ENCODE data around the gene C22orf39. TPM values are rescaled to one million over a fixed set of nuclear protein-coding genes. Genes with fewer than 3 reads are reported as not detected.
A peak's percentile ranks its signal among the peaks of the same experiment; 100 is the strongest.

C22orf39 gene
- total and polyA plus RNA-seq, 5 donors, result 44.9 to 64.3 (median 58.0) TPM

DNA sequence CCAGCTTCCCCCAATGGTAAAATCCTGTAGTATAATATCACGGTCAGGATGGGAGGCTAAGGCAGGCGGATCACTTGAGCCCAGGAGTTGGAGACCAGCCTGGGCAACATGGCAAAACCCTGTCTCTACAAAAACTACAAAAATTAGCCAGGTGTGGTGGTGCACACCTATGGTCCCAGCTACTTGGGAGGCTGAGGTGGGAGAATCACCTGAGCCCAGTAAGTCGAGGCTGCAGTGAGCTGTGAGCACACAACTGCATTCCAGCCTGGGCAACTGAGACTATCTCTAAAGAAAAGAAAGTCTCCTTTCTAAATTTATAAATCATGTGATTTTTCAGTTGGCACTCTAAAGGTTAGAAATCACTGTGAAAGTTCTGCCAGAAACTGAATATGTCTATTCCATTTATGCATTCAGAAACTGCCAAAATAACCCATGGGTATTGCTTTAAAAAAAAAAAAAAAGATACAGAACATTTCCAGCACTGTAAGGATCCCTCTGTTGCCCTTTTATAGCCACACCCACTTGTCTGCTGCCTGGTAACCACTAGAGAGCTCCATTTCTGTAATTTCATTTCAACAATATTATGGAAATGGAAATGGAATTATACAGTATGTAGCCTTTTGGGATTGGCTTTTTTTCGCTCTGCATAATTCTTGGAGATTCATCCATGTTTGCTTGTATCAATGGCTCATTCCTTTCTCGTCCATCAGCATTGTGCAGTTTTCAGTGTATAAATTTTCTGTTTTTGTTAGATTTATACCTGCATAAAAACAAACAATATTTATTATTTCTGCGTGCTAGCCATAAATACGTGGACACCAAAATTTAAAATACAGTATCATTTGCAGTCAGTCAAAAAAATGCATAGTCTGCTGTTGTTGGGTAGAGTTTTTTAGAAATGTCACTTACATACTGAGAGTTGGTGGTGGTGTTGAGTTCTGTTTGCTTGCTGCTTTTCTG is 41.7 kb upstream of the C22orf39 start:
- DNase-seq, result no peak
- Histone ChIP-seq H3K27ac (ENCODE audit: low read length) (no peak overlapping the region), H3K27me3 (ENCODE audit: control insufficient read depth, insufficient read depth) (no peaks in the 10 kb centered on the region), H3K4me1 (ENCODE audit: control insufficient read depth, insufficient read depth, low read length) (no peaks in the 10 kb centered on the region), H3K9me3 (ENCODE audit: control insufficient read depth, low read length) (no peaks in the 10 kb centered on the region), H3K4me3 (ENCODE audit: low read length) (no peak overlapping the region)
- WGBS, result 84% methylated on average over 7 of the region's 7 CpGs
- peak; percentile 28 to 65 for ATAC-seq
- intact Hi-C loops (cut with DNase I), result no loop called here

DNA sequence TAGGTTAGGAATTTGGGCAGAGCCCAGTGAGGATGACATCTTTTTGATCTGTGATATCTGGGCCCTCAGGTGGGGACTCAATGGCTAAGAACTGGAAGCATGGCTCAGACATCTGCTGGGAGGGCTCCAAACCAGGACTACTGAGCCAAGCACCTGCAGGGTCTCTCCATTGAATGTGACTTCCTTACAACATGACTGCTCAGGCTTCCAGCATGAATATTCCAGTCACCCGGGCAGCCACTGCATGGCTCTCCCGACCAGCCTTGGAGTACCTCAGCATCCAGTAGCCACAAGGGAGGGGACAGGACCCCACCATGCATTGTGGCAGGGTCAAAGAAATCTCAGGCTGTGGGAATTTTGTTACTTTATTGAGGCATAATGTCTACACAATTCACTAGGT is 40.8 kb upstream of the C22orf39 start:
- Histone ChIP-seq H3K27ac (ENCODE audit: low read length) (no peak overlapping the region), H3K4me1 (ENCODE audit: control insufficient read depth, insufficient read depth, low read length) (no peaks in the 10 kb centered on the region), H3K4me3 (ENCODE audit: low read length) (no peak overlapping the region), H3K27me3 (ENCODE audit: control insufficient read depth, insufficient read depth) (no peaks in the 10 kb centered on the region), H3K9me3 (ENCODE audit: control insufficient read depth, low read length) (no peaks in the 10 kb centered on the region)
- DNase-seq (no peak), ATAC-seq (no peak)
- WGBS, result 96% methylated on average over 2 of the region's 2 CpGs
- intact Hi-C loops (cut with DNase I), result no loop called here

DNA sequence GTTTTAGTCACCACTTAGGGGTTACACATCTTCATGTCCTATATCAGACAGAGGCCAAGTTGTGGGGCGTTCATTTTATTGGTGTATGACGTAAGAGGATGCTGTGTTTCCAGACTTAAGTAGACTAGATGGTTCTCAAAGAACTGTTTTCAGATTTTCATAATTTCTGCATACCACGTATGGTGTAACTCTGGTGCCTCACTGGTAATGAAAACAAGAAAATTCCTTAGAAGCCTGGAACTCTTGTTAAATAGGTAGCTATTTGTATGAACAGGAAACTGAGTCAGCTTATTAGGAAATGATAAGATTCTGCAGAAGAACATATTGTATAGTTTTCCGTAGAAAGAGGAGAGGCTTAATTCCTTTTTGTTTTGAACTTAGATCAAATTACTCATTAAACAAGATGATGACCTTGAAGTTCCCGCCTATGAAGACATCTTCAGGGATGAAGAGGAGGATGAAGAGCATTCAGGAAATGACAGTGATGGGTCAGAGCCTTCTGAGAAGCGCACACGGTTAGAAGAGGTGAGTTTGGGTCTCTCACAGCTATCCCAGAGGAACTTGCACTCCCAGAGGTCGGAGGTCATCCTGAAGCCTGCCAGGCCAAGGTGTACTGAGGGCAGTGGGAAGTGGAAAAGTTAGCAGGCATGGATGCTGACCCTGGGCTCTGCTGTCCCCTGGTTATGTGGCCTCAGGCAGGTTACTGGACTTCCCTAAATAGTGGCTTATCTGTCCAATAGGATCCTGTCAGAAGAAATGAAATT is 36.2 kb upstream of the C22orf39 start:
- no peaks in the 10 kb centered on the region for H3K9me3 ChIP-seq (ENCODE audit: control insufficient read depth, low read length)
- DNase-seq (no peak), ATAC-seq (no peak)
- no peaks in the 10 kb centered on the region for H3K27me3 ChIP-seq (ENCODE audit: control insufficient read depth, insufficient read depth)
- no peaks in the 10 kb centered on the region for H3K4me1 ChIP-seq (ENCODE audit: control insufficient read depth, insufficient read depth, low read length)
- H3K27ac ChIP-seq (ENCODE audit: low read length), result no peak overlapping the region
- H3K4me3 ChIP-seq (ENCODE audit: low read length), result no peak overlapping the region
- 73% methylated on average over 8 of the region's 8 CpGs for WGBS
- intact Hi-C loops (cut with DNase I), result no loop called here

DNA sequence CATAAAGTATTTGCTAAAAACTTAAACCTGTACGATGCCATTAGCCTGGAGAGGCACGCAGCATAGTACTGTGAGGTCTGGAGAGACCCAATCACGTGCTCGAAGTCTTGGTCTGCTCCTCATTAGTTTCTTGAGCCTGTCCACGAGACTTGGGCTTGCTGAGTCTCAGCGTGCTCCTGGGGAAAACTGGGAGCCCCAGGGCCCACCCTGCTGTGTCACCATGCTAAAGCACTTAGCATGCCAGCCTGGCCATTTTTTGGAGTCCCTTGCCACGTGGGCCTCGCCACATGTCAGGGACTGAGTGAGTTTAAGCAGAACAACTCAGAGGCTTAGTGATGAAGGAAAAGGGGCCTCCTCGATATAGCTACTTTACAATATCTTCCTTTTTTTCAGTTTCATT is 34.8 kb upstream of the C22orf39 start:
- Histone ChIP-seq H3K9me3 (ENCODE audit: control insufficient read depth, low read length) (no peaks in the 10 kb centered on the region), H3K27me3 (ENCODE audit: control insufficient read depth, insufficient read depth) (no peaks in the 10 kb centered on the region), H3K27ac (ENCODE audit: low read length) (no peak overlapping the region), H3K4me1 (ENCODE audit: control insufficient read depth, insufficient read depth, low read length) (no peaks in the 10 kb centered on the region), H3K4me3 (ENCODE audit: low read length) (no peak overlapping the region)
- WGBS, result 92% methylated on average over 9 of the region's 9 CpGs
- ATAC-seq (no peak), DNase-seq (no peak)
- intact Hi-C loops (cut with DNase I), result no loop called here

DNA sequence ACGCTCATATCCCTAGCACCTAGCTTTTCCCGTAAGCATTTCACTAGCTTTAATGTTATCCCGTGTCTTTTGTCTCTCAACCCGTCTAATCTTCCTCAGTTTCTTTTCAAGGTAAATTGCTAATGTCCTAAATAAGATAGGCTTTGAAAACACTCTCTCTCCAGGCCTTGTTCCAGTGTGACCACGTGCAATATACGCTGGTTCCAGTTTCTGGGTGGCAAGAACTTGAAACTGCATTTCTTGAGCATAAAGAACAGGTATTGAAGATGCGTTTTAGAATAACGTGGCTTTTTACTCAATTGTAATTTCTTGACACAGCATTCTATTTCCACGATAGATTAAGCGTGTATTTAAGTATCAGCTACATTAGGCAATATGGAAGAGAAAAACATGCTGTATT is 33.3 kb upstream of the C22orf39 start:
- H3K27ac ChIP-seq (ENCODE audit: low read length), result no peak overlapping the region
- H3K4me1 ChIP-seq (ENCODE audit: control insufficient read depth, insufficient read depth, low read length), result no peaks in the 10 kb centered on the region
- intact Hi-C loops (cut with DNase I), result no loop called here
- no peaks in the 10 kb centered on the region for H3K9me3 ChIP-seq (ENCODE audit: control insufficient read depth, low read length)
- H3K4me3 ChIP-seq (ENCODE audit: low read length), result no peak overlapping the region
- 73% methylated on average over 10 of the region's 10 CpGs for WGBS
- H3K27me3 ChIP-seq (ENCODE audit: control insufficient read depth, insufficient read depth), result no peaks in the 10 kb centered on the region
- no peak for ATAC-seq
- no peak for DNase-seq

DNA sequence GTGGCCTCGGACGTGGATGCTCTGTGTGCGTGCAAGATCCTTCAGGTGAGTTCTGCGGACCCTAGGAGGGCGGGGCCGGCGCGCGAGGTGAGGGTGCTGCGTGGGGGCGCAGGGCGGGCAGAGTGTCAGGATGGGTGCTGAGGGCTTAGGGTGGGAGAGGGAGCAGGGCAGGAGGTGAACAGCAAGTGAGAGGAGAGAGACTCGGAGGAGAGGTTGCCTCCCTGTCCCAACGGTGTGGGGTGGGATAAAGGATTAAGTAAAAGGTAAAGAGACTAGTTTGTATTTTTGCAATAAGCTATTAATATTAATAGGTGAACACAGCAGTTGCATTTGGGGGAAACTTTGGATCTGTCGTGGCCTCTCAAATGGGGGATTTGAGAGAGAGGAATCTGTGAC is 32.7 kb upstream of the C22orf39 start:
- Histone ChIP-seq H3K4me1 (ENCODE audit: control insufficient read depth, insufficient read depth, low read length) (no peaks in the 10 kb centered on the region), H3K9me3 (ENCODE audit: control insufficient read depth, low read length) (no peaks in the 10 kb centered on the region), H3K4me3 (ENCODE audit: low read length) (peak overlapping the region; percentile 2), H3K27me3 (ENCODE audit: control insufficient read depth, insufficient read depth) (no peaks in the 10 kb centered on the region), H3K27ac (ENCODE audit: low read length) (no peak overlapping the region)
- ATAC-seq (no peak), DNase-seq (no peak)
- WGBS, result 1% methylated on average over 15 of the region's 15 CpGs
- intact Hi-C loops (cut with DNase I), result no loop called here

DNA sequence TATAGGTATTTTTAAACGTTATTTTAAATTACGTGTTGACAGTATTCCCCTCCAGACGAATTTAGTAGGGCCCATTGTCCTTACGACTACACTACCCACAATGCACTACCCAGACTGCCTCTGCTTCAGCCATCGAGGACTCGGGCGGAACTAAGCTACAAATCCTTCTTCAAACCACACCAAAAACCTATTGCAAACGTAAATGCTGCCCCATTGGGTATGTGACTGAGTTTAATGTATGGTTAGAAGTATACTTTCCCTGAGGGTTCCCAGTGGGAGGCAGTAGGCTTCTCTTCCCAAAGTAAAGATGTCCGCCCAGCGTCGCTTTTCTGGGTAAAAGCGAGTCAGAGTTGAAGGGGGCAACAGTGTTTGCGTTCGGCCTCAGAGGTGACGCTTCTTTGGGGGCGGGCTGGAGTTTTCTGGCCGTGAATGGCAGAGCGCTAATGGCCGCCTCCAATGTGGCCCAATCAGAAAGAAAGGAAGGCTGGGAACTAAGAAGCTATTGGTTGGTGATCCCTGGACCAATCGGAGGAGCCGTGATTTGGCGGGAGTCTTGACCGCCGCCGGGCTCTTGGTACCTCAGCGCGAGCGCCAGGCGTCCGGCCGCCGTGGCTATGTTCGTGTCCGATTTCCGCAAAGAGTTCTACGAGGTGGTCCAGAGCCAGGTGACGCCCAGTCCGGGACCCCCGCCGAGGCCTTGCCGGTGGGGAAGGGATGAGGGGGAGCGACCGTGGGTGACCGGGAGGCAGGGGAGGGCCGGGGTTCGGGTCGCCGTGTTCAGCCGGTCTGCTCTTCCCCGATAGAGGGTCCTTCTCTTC is 32.1 kb upstream of the C22orf39 start, which contains the start of gene CDC45:
CDC45 (plus strand) TSS at position 566 of the 818 bp plus-strand sequence; CDS start at position 615, 49 bp downstream.
- H3K27me3 ChIP-seq (ENCODE audit: control insufficient read depth, insufficient read depth), result no peaks in the 10 kb centered on the region
- ATAC-seq (peak; percentile 97 to 98), DNase-seq (peak; percentile 96 to 98 (median 97))
- under 1% methylated on average over 50 of the region's 50 CpGs for whole genome bisulfite sequencing
- H3K4me1 ChIP-seq (ENCODE audit: control insufficient read depth, insufficient read depth, low read length), result no peaks in the 10 kb centered on the region
- intact Hi-C loops (cut with DNase I), result loop anchor here in 1 of 4 donors (2.0 kb wide), 1 partner anchor 49 kb away; the partner anchor contains the start of gene HIRA
- H3K27ac ChIP-seq (ENCODE audit: low read length), result peak within 1 kb of the TSS; percentile 98
- H3K4me3 ChIP-seq (ENCODE audit: low read length), result peak within 1 kb of the TSS; percentile 87
- no peaks in the 10 kb centered on the region for H3K9me3 ChIP-seq (ENCODE audit: control insufficient read depth, low read length)

DNA sequence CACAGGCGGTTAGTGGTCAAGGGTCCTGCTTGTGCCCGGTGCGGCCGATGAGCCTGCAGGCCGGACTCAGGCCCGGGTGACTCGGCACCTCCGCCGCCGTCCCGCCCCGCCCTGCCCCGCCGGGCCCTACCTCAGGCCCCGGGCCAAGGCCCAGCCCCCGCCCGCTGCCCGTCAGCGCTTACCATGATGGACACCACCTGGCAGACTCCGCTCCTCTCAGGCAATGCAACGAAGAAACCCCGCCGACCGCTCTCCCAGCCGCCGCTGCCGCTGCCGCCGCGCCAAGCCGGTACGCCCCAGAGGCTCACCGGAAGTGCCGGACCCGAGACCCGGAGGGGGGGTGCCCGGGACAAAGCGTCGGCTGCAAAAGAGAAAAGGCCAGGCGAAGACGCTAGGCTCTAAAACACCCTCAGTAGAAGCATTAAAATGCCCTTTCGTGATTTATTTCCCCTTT is 31.4 kb upstream of the C22orf39 start, which contains the start of gene UFD1:
UFD1 (minus strand) TSS at position 293 of the 454 bp plus-strand sequence; CDS start at position 185, 108 bp downstream.
- Histone ChIP-seq H3K27ac (ENCODE audit: low read length) (peak within 1 kb of the TSS; percentile 98), H3K27me3 (ENCODE audit: control insufficient read depth, insufficient read depth) (no peaks in the 10 kb centered on the region), H3K9me3 (ENCODE audit: control insufficient read depth, low read length) (no peaks in the 10 kb centered on the region), H3K4me1 (ENCODE audit: control insufficient read depth, insufficient read depth, low read length) (no peaks in the 10 kb centered on the region), H3K4me3 (ENCODE audit: low read length) (peak within 1 kb of the TSS; percentile 87)
- under 1% methylated on average over 42 of the region's 42 CpGs for WGBS
- ATAC-seq, result peak; percentile 87 to 88
- intact Hi-C loops (cut with DNase I), result loop anchor here in 1 of 4 donors (2.0 kb wide), 1 partner anchor 48 kb away; the partner anchor contains the start of gene HIRA
- DNase-seq, result peak; percentile 89 to 94 (median 92)

DNA sequence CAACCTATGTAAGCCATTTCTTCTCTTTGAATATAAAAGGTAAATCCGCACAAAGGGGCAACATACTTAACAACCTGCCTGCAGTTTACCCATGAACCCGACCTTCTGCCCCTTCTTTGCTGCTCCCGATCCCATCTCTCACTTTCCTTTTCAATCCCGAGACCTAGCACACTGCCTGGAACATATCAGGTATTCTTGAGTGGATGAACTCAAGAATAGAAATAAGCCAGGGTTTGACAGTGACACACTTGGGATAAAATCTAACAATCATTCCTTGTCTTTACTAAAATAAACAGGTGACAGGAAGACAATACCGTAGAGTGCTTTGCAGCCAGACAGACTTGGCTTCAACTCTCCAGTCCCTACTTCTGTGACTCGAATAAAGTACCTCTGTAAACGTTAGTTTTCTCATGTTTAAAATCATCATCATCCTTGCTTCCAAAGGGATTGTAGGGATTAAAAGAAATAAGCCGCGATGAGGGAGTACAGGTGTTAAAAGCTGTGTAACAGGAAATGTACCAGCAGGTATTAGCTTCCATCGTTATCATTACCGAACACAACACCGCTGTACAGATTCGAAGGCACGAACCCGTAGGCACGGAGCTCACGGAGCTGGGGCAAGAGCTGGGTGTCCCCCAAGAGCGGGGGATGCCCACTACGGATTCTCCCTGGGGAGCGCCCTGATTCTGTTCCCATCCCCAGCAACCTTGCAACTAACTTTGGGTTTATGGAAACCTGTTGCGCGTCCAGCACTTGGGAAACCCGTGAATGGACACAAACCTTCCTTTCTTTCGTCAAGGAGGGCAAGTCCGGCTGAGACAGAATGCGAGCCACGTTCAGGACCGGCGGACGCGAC is 30.8 kb upstream of the C22orf39 start:
- no peak for DNase-seq
- 1% methylated on average over 31 of the region's 31 CpGs for WGBS
- intact Hi-C loops (cut with DNase I), result loop anchor here in 1 of 4 donors (2.0 kb wide), 1 partner anchor 47 kb away; the partner anchor contains the start of gene HIRA
- Histone ChIP-seq H3K9me3 (ENCODE audit: control insufficient read depth, low read length) (no peaks in the 10 kb centered on the region), H3K27me3 (ENCODE audit: control insufficient read depth, insufficient read depth) (no peaks in the 10 kb centered on the region), H3K4me1 (ENCODE audit: control insufficient read depth, insufficient read depth, low read length) (no peaks in the 10 kb centered on the region), H3K27ac (ENCODE audit: low read length) (peak overlapping the region; percentile 98), H3K4me3 (ENCODE audit: low read length) (peak overlapping the region; percentile 87)
- ATAC-seq, result no peak
